Neural progenitor cell (in vitro differentiated cells): ENCODE data around the gene MTF2. TPM values are rescaled to one million over a fixed set of nuclear protein-coding genes. Genes with fewer than 3 reads are reported as not detected.

Experiments
- DNase-seq: peaks from one replicate; pipeline ENCODE4 v3.0.0-alpha.2; 2016; ENCODE audit warnings: low spot score
- H2AFZ ChIP-seq: fragments of 200-600 bp; sonication (generic); replicated peaks from 2 replicates; pipeline ENCODE4 v1.6.1; 2016; ENCODE audit warnings: antibody characterized with exemption
- H3F3A ChIP-seq: fragments of 200-600 bp; sonication (generic); 2 replicates; pipeline ENCODE4 v1.6.1; 2016; ENCODE audit warnings: antibody characterized with exemption, low read depth
- H3K27ac ChIP-seq: fragments of 200-600 bp; sonication (generic); 2 replicates; pipeline ENCODE4 v1.5.1; 2016; ENCODE audit warnings: mild to moderate bottlenecking
- H3K27me3 ChIP-seq: fragments of 200-600 bp; sonication (generic); 2 replicates; pipeline ENCODE4 v1.6.1; 2016; ENCODE audit warnings: mild to moderate bottlenecking, moderate library complexity
- H3K36me3 ChIP-seq: fragments of 200-600 bp; sonication (generic); 2 replicates; pipeline ENCODE4 v1.5.1; 2016
- H3K4me1 ChIP-seq: fragments of 200-600 bp; sonication (generic); 2 replicates; pipeline ENCODE4 v1.6.1; 2016; ENCODE audit warnings: mixed run types
- H3K4me2 ChIP-seq: fragments of 200-600 bp; sonication (generic); 2 replicates; pipeline ENCODE4 v1.6.1; 2016
- H3K4me3 ChIP-seq: fragments of 200-600 bp; sonication (generic); 2 replicates; pipeline ENCODE4 v1.5.1; 2016
- H3K79me2 ChIP-seq: fragments of 200-600 bp; sonication (generic); 2 replicates; pipeline ENCODE4 v1.6.1; 2016; ENCODE audit warnings: low read depth
- H3K9ac ChIP-seq: fragments of 200-600 bp; sonication (generic); 2 replicates; pipeline ENCODE4 v1.6.1; 2016
- H3K9me3 ChIP-seq: fragments of 200-600 bp; sonication (generic); 2 replicates; pipeline ENCODE4 v1.5.1; 2016; ENCODE audit warnings: low read depth
- H4K20me1 ChIP-seq: fragments of 200-600 bp; sonication (generic); 2 replicates; pipeline ENCODE4 v1.6.1; 2016; ENCODE audit warnings: low read depth
- H3K27ac Mint-ChIP-seq: 3 replicates; pipeline ENCODE4 v1.8.0; 2021; ENCODE audit warnings: mixed read lengths
- H3K27me3 Mint-ChIP-seq: 2 replicates; pipeline ENCODE4 v1.8.0; 2022; ENCODE audit warnings: low read depth, mild to moderate bottlenecking, inconsistent platforms, moderate library complexity, mixed read lengths; ENCODE audit not compliant: insufficient read depth
- H3K36me3 Mint-ChIP-seq: 3 replicates; pipeline ENCODE4 v1.8.0; 2021; ENCODE audit warnings: mixed read lengths
- H3K4me1 Mint-ChIP-seq: 3 replicates; pipeline ENCODE4 v1.8.0; 2021; ENCODE audit warnings: mixed read lengths
- H3K4me3 Mint-ChIP-seq: 3 replicates; pipeline ENCODE4 v1.8.0; 2021; ENCODE audit warnings: mild to moderate bottlenecking, moderate library complexity, mixed read lengths
- H3K9me3 Mint-ChIP-seq: 3 replicates; pipeline ENCODE4 v1.8.0; 2020; ENCODE audit warnings: mixed read lengths
- EZH2 ChIP-seq: fragments of 200-600 bp; sonication (generic); IDR thresholded peaks from 2 replicates; pipeline ENCODE4 v1.6.1; 2017; ENCODE audit warnings: antibody characterized with exemption, mild to moderate bottlenecking, moderate library complexity
- EZH2phosphoT487 ChIP-seq: fragments of 200-600 bp; sonication (generic); IDR thresholded peaks from 2 replicates; pipeline ENCODE4 v1.6.1; 2017; ENCODE audit warnings: antibody characterized with exemption
- total RNA-seq: library from RNA; depleted of rRNA; stranded (reverse); fragments of >200 nt; gene quantifications from 2 replicates; pipeline ENCODE4 v1.2.3, GENCODE V29; 2015; ENCODE audit warnings: low replicate concordance
- TF ChIP-seq, protein P1 (sequence below): fragments of 200-600 bp; sonication (generic); IDR thresholded peaks from 2 replicates; pipeline ENCODE4 v1.5.1; 2017; ENCODE audit warnings: antibody characterized with exemption, mild to moderate bottlenecking

MTF2 gene
- total RNA-seq, 1 donor from 2014 or later: 149 TPM

DNA sequence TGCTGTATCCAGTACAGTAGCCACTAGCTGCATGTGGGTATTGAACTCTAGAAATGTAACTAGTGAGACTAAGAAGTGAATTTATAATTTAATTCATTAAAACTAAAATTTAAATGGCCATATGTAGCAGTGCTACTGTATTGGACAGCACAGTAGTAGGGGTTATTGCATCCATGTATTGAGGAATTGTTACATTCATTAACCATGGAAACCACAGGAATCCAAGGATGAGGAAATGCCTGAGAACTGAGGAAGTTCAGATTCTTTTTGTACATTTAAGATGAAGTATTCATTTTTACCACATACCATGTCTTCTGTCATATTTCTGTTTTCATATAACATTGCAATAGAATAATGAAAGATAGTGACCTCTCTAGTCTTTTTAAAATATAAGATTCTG is 2.6 kb downstream of the MTF2 start:
- Histone ChIP-seq H3K4me3 (peak overlapping the region; percentile 82), H3K27ac (no peak overlapping the region), H3K4me1 (peaks cover 15% of the 10 kb centered on the region), H3K9ac (no peak overlapping the region), H3K79me2 (peaks cover 77% of the 10 kb centered on the region), H3K36me3 (peaks cover 25% of the 10 kb centered on the region), H3F3A (peaks cover 10% of the 10 kb centered on the region), H3K9me3 (peaks cover 16% of the 10 kb centered on the region), H4K20me1 (peaks cover 39% of the 10 kb centered on the region), H3K4me2 (peak overlapping the region; percentile 83), H2AFZ (no peak overlapping the region), H3K27me3 (no peaks in the 10 kb centered on the region)
- peaks cover 10% of the 10 kb centered on the region for H3K4me1 Mint-ChIP-seq
- peaks cover 36% of the 10 kb centered on the region for H3K36me3 Mint-ChIP-seq
- peaks cover 9% of the 10 kb centered on the region for H3K27me3 Mint-ChIP-seq
- H3K9me3 Mint-ChIP-seq: peaks cover 32% of the 10 kb centered on the region
- peak overlapping the region; percentile 96 for H3K4me3 Mint-ChIP-seq
- no peak for DNase-seq
- no peak overlapping the region for H3K27ac Mint-ChIP-seq
- TF ChIP-seq EZH2phosphoT487 (no peak), EZH2 (no peak)
- TF ChIP-seq, protein P1, sequence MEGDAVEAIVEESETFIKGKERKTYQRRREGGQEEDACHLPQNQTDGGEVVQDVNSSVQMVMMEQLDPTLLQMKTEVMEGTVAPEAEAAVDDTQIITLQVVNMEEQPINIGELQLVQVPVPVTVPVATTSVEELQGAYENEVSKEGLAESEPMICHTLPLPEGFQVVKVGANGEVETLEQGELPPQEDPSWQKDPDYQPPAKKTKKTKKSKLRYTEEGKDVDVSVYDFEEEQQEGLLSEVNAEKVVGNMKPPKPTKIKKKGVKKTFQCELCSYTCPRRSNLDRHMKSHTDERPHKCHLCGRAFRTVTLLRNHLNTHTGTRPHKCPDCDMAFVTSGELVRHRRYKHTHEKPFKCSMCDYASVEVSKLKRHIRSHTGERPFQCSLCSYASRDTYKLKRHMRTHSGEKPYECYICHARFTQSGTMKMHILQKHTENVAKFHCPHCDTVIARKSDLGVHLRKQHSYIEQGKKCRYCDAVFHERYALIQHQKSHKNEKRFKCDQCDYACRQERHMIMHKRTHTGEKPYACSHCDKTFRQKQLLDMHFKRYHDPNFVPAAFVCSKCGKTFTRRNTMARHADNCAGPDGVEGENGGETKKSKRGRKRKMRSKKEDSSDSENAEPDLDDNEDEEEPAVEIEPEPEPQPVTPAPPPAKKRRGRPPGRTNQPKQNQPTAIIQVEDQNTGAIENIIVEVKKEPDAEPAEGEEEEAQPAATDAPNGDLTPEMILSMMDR: no peak

DNA sequence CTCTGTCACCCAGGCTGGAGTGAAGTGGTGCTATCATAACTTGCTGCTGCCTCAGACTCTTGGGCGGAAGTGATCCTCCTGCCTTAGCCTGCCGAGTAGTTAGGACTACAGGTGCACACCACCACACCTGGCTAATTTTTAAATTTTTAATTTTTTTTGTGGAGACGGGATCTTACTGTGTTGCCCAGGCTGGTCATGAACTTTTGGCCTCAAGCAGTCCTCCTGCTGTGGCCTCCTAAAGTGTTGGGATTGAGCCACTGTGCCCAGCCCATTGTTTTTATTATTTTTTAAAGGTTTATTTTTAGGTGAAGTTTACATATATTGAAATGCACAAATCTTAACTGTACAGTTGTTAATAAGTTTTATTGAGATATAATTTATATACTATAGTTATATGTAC is 3.2 kb downstream of the MTF2 start:
- Mint-ChIP-seq H3K36me3 (peaks cover 40% of the 10 kb centered on the region), H3K4me1 (peaks cover 10% of the 10 kb centered on the region), H3K27me3 (peaks cover 9% of the 10 kb centered on the region), H3K4me3 (no peak overlapping the region), H3K9me3 (peaks cover 33% of the 10 kb centered on the region), H3K27ac (no peak overlapping the region)
- Histone ChIP-seq H3K27me3 (no peaks in the 10 kb centered on the region), H3F3A (peaks cover 10% of the 10 kb centered on the region), H3K36me3 (peaks cover 25% of the 10 kb centered on the region), H3K4me2 (peak overlapping the region; percentile 83), H3K9ac (no peak overlapping the region), H3K79me2 (peaks cover 83% of the 10 kb centered on the region), H3K27ac (no peak overlapping the region), H3K4me1 (peaks cover 15% of the 10 kb centered on the region), H2AFZ (no peak overlapping the region), H3K9me3 (peaks cover 16% of the 10 kb centered on the region), H3K4me3 (peak overlapping the region; percentile 82), H4K20me1 (peaks cover 45% of the 10 kb centered on the region)
- TF ChIP-seq EZH2phosphoT487: no peak
- TF ChIP-seq EZH2: no peak
- TF ChIP-seq, protein P1: no peak
- no peak for DNase-seq

DNA sequence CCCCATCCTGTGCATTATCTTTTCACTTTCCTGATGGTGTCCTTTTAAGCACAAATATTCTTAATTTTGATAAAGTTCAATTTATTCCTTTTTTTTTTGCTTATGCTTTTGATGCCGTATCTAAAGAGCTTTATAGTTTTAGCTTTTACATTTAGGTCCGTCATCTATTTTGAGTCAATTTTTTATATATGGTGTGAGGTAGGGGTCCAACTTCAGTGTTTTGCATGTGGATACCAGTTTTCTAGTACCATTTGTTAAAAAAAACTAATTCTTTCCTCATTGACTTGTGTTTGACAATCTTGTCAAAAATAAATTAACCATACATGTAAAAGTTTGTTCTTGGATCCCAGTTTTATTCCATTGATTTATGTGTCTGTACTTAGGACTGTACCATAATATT is 4.9 kb downstream of the MTF2 start:
- Mint-ChIP-seq H3K4me1 (peaks cover 5% of the 10 kb centered on the region), H3K27me3 (peaks cover 6% of the 10 kb centered on the region), H3K9me3 (peaks cover 37% of the 10 kb centered on the region), H3K4me3 (no peak overlapping the region), H3K27ac (no peak overlapping the region), H3K36me3 (peaks cover 49% of the 10 kb centered on the region)
- Histone ChIP-seq H3K4me2 (no peak overlapping the region), H3K4me3 (no peak overlapping the region), H3F3A (peaks cover 5% of the 10 kb centered on the region), H3K9ac (no peak overlapping the region), H3K4me1 (peaks cover 10% of the 10 kb centered on the region), H3K27me3 (no peaks in the 10 kb centered on the region), H3K27ac (no peak overlapping the region), H2AFZ (no peak overlapping the region), H3K36me3 (peaks cover 27% of the 10 kb centered on the region), H4K20me1 (peaks cover 61% of the 10 kb centered on the region), H3K9me3 (peaks cover 16% of the 10 kb centered on the region), H3K79me2 (peaks cover 100% of the 10 kb centered on the region)
- no peak for DNase-seq
- TF ChIP-seq, protein P1: no peak
- TF ChIP-seq EZH2 (no peak), EZH2phosphoT487 (no peak)
